GM12864 (cell line): ENCODE results near the gene MRPL47.
A peak's percentile ranks its signal among the peaks of the same experiment; 100 is the strongest.

Experiments used
- DNase-seq: peaks from one replicate; pipeline ENCODE4 v3.0.0-alpha.2; 2011; ENCODE audit warnings: low read depth
- H3K4me3 ChIP-seq: 2 replicates; pipeline ENCODE4 v1.5.1; 2011; ENCODE audit warnings: mild to moderate bottlenecking, low read depth, low read length, control low read depth
- TF ChIP-seq, protein P1 (sequence below): IDR thresholded peaks from 2 replicates; pipeline ENCODE4 v1.5.1; 2011; ENCODE audit warnings: low read depth, mild to moderate bottlenecking, moderate library complexity, low read length, control low read depth, inconsistent platforms; ENCODE audit errors: missing control alignments

The MRPL47 gene

DNA sequence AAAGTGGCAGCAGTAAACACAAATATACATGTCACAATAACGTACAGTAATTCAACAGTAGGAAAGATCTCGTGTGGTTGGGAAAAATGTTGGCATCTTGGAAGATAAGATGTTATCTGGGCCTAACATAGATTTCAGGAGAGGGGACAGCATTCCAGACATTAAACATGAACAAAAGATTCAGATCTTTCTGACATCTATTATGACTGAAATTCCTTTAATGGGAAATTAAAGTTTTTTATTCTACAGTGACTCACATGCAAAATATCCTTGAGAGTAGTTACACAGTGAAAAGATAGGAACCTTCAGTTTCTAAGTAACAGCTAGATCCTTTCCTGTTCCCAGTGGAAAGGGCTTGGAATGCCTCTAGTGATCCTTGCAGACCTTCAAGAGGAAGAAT is 9.4 kb upstream of the MRPL47 start:
- H3K4me3 ChIP-seq: no peak overlapping the region
- TF ChIP-seq, protein P1, sequence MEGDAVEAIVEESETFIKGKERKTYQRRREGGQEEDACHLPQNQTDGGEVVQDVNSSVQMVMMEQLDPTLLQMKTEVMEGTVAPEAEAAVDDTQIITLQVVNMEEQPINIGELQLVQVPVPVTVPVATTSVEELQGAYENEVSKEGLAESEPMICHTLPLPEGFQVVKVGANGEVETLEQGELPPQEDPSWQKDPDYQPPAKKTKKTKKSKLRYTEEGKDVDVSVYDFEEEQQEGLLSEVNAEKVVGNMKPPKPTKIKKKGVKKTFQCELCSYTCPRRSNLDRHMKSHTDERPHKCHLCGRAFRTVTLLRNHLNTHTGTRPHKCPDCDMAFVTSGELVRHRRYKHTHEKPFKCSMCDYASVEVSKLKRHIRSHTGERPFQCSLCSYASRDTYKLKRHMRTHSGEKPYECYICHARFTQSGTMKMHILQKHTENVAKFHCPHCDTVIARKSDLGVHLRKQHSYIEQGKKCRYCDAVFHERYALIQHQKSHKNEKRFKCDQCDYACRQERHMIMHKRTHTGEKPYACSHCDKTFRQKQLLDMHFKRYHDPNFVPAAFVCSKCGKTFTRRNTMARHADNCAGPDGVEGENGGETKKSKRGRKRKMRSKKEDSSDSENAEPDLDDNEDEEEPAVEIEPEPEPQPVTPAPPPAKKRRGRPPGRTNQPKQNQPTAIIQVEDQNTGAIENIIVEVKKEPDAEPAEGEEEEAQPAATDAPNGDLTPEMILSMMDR: no peak
- no peak for DNase-seq

DNA sequence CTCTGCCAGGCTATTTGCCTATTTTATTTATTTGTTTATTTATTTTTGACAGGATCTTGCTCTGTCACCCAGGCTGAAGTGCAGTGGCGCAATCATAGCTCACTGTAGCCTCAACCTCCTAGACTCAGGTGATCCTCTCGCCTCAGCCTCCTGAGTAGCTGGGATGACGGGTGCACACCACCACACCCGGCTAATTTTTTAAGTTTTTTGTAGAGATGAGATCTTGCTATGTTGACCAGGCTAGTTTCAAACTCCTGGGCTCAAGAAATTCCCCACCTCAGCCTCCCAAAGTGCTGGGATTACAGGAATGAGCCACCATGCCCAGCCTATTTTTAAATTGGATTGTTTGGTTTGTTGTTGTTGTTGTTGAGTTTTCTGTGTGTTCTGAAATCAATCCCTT is 5.6 kb upstream of the MRPL47 start:
- no peak overlapping the region for H3K4me3 ChIP-seq
- TF ChIP-seq, protein P1: no peak
- DNase-seq: no peak

DNA sequence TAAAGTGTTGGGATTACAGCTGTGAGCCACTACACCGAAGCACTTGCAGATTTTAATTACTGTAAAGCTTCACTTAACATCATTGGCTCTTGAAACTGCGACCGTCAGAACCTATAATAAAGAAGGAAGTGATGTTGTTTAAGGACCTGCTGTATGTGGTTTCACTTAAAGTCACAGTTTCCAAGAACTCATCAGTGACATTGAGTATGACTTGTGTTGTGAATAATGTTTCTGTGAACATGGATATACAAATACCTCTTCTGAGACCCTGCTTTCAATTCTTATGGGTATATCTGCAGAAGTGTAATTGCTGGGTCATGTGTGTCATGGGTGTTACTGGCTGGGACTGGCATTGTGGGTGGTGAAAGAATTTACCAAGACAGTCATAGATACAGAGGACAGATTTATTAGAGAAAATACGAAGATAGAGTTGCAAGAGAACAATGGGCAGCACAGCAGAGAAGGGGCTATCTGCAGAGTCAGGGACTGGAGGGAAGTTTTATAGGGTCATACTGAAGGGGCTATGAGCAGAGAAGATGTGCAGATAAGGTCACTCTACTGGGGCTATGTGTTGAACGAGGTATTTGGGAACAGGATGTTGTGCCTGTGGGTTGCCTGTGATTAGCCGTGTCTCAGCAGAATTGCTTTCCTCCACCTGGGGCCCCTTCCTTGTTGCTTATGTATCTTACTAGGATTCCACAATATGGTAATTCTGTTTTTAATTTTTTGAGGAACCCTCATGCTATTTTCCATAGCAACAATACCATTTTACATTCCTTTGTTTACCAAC is 4.7 kb upstream of the MRPL47 start:
- peak overlapping the region; percentile 24; the same call in 1 of the 2 replicates for H3K4me3 ChIP-seq
- TF ChIP-seq, protein P1: no peak
- DNase-seq: peak; percentile 62

DNA sequence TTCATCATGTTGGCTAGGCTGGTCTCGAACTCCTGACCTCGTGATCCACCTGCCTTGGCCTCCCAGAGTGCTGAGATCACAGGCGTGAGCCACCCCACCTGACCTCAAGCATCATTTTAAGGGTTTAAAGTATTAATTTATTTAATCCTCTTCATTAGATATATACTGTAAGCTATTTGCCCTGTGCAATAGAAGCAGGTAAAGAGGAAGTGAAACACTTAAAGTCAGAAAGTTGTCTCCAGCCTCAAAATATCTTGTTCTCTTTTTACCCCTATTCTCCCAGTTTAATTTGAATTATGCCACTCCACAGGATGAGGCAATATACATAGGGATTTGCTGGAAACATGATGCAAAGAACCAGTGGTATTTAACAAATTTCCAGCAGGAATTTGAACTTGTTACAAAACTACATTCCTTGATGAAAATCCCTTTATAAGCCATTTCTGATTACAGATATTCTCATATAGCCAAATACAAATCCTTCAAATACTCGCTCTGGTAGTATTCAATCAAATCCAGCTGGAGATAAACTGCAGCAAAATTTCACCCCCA is 2.2 kb upstream of the MRPL47 start:
- no peak overlapping the region for H3K4me3 ChIP-seq
- no peak for DNase-seq
- TF ChIP-seq, protein P1: no peak

DNA sequence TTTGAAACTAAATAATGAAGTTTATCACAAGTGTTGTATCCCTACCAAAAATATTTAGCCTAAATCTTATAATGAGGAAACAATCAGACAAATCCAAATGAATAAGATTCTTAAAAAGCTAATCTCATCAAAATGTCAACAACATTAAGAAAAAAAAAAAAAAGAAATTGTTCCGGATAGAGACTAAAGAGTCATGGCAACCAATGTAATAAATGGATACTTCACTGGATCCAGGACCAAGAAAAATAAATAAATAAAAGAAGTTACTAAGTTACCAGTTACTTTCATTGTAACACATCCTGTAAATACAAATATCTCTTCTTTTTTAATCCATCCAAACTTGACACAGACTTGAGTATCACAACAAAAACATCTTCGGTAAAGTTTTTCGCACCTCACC is 607 bp downstream of the MRPL47 start:
- DNase-seq: no peak
- H3K4me3 ChIP-seq: peak overlapping the region; percentile 89
- TF ChIP-seq, protein P1: no peak

DNA sequence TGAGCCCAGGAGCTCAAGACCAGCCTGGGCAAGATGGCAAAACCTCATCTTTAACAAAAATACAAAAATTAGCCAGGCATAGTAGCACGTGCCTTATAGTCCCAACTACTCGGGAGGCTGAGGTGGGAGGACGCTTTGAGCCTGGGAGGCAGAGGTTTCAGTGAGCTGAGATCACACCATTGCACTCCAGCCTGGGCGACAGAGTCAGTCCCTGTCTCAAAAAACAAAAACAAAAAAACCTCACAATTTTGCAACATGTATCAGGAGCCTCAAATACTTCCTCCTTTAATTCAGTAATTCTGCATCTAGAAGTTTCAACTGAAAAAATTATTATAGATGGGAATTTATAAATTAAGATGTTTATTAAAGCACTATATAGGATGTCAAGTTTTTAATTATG is 1.1 kb downstream of the MRPL47 start:
- no peak for DNase-seq
- TF ChIP-seq, protein P1: no peak
- peak overlapping the region; percentile 20; the same call in 1 of the 2 replicates for H3K4me3 ChIP-seq
